ENCODE results near the gene PSEN1.

- TF ChIP-seq, protein P1, sequence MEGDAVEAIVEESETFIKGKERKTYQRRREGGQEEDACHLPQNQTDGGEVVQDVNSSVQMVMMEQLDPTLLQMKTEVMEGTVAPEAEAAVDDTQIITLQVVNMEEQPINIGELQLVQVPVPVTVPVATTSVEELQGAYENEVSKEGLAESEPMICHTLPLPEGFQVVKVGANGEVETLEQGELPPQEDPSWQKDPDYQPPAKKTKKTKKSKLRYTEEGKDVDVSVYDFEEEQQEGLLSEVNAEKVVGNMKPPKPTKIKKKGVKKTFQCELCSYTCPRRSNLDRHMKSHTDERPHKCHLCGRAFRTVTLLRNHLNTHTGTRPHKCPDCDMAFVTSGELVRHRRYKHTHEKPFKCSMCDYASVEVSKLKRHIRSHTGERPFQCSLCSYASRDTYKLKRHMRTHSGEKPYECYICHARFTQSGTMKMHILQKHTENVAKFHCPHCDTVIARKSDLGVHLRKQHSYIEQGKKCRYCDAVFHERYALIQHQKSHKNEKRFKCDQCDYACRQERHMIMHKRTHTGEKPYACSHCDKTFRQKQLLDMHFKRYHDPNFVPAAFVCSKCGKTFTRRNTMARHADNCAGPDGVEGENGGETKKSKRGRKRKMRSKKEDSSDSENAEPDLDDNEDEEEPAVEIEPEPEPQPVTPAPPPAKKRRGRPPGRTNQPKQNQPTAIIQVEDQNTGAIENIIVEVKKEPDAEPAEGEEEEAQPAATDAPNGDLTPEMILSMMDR (IDR thresholded peaks at IDR 0.05): no peak
- TF ChIP-seq POLR2A (IDR thresholded peaks at IDR 0.05): no peak
- TF ChIP-seq EP300 (IDR thresholded peaks at IDR 0.05): no peak
Observed at GRCh38 chr14:73238424-73238852, 102.1 kb downstream of the PSEN1 start.

Data from tibial nerve (tissue), 4 donors.